Ovary (tissue), 9 donors: Measurements from ENCODE around the gene B4GALT5. TPM values are rescaled to one million over a fixed set of nuclear protein-coding genes. Genes with fewer than 3 reads are reported as not detected.
A peak's percentile ranks its signal among the peaks of the same experiment; 100 is the strongest.

Source experiments
- DNase-seq, 5 donors: peaks; one replicate each; pipeline ENCODE4 v3.0.0-alpha.2; 2019 to 2020
- H3K27ac ChIP-seq, 2 donors: fragments of 200-600 bp; one replicate each; pipeline versions ENCODE4 v1.5.1 to v1.8.0; 2019 to 2022
- H3K27me3 ChIP-seq: fragments of 200-600 bp; one replicate; pipeline ENCODE4 v1.8.0; 2022
- H3K36me3 ChIP-seq: fragments of 200-600 bp; sonication (generic); one replicate; pipeline ENCODE4 v1.5.1; 2019
- H3K4me1 ChIP-seq: one replicate; pipeline ENCODE4 v1.8.1; 2013; ENCODE audit warnings: mild to moderate bottlenecking, moderate library complexity; ENCODE audit not compliant: insufficient read depth
- H3K4me3 ChIP-seq: fragments of 200-600 bp; sonication (generic); one replicate; pipeline ENCODE4 v1.5.1; 2017
- H3K9me3 ChIP-seq, 2 donors: fragments of 200-600 bp in 1 of 2; sonication (generic) in 1 of 2; one replicate each; pipeline versions ENCODE4 v1.5.1 to v1.8.1; 2013 to 2019; ENCODE audit warnings: mild to moderate bottlenecking in 1 of 2, moderate library complexity in 1 of 2
- CTCF ChIP-seq, 3 donors: fragments of 450-650 bp in 2 of 3; fragments of 200-600 bp in 1 of 3; IDR thresholded peaks; one replicate each; pipeline versions ENCODE4 v1.5.1 to v1.8.0; 2016 to 2022; ENCODE audit warnings: antibody characterized with exemption in 3 of 3, mild to moderate bottlenecking in 1 of 3
- EP300 ChIP-seq: sonication (generic); formaldehyde crosslinking; IDR thresholded peaks from one replicate; pipeline ENCODE4 v1.6.1; 2017; ENCODE audit warnings: antibody characterized with exemption
- POLR2A ChIP-seq: fragments of 450-650 bp; IDR thresholded peaks from one replicate; pipeline ENCODE4 v1.6.1; 2017; ENCODE audit warnings: antibody characterized with exemption, mild to moderate bottlenecking, moderate library complexity
- WGBS, 3 donors: extraction: QIAGEN DNeasy Blood & Tissue Kit in 1 of 3; methylation state at CpG; one replicate each; pipeline versions ENCODE4 v1.1.5 to v1.1.7; 2013 to 2017; 5-methylcytosine and 5-hydroxymethylcytosine counted together
- intact Hi-C, 4 donors: fragments of 100-400 bp; cut with DNase I; formaldehyde crosslinking; loops; one replicate each; pipeline versions ENCODE4 v1.11.0 to v1.15.1; 2022 to 2023
- polyA plus RNA-seq, 2 donors: library from polyadenylated mRNA; stranded (reverse); fragments of 200-250 nt in 1 of 2; fragments of 350-450 nt in 1 of 2; fragmentation: Illumina TruSeq in 1 of 2; extraction: RNeasy Lipid Tissue Mini Kit (QIAGEN cat#74804) in 1 of 2; gene quantifications; one replicate each; pipeline ENCODE4 v1.2.3, GENCODE V29; 2013 to 2014
- total RNA-seq, 7 donors: library from RNA; depleted of rRNA in 2 of 7; stranded (reverse); fragments of >200 nt in 2 of 7; fragmentation: NEBNext Ultra II Directional in 3 of 7; extraction: Animal tissue kit (Norgen Biotek cat#: 25700) in 3 of 7; gene quantifications; one replicate each; pipeline versions ENCODE4 v1.1.0 to v1.2.4, GENCODE V29; 2016 to 2023
- donor health status: DM: no; HTN: no; CAD: no; lungs with moderate emphysema.
- donor health status: DM: no; HTN: no; CAD: no.
- donor health status: Bipolar disorder and iron deficiency.
- donor health status: DM: yes; HTN: yes; CAD: no.
- donor health status: DM: no; HTN: no; CAD: no.
- donor health status: DM: yes; HTN: yes; CAD: no.

The B4GALT5 gene
- total and polyA plus RNA-seq, 9 donors: 19.0 to 53.6 (median 37.7) TPM

DNA sequence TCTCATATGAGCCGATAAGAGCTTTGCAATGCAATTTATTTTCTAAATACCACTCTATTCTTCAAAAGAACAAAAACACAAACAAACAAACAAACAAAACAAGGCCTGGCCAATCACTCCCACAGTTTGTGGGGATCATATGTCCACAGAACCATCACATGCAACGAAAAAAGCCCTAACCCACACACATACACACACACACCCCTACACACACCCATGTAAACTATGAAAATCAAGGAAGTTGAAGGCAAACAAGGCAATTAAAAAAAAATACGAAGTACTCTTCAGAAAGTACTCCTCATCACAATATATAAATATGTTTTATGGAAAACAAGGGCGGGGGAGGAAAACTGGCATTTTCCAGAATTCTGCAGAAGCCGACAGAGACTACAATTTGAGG is 79.6 kb downstream of the B4GALT5 start:
- H3K4me3 ChIP-seq: no peak overlapping the region
- 76 to 81% (median 77%) methylated on average over 5 of the region's 5 CpGs for WGBS, 3 donors
- no peak for DNase-seq
- intact Hi-C loops: loop anchor here in 1 of 4 donors (10.0 kb wide), 1 partner anchor 51 kb away; no protein-coding TSS in a partner anchor
- H3K27me3 ChIP-seq: no peaks in the 10 kb centered on the region
- H3K36me3 ChIP-seq: no peaks in the 10 kb centered on the region
- peaks cover 36% of the 10 kb centered on the region for H3K4me1 ChIP-seq
- H3K9me3 ChIP-seq: no peaks in the 10 kb centered on the region
- TF ChIP-seq CTCF (IDR thresholded peaks at IDR 0.05): no peak
- no peak for TF ChIP-seq POLR2A
- no peak for TF ChIP-seq EP300
- H3K27ac ChIP-seq: no peak overlapping the region

- H3K9me3 ChIP-seq: no peaks in the 10 kb centered on the region
- peaks cover 36% of the 10 kb centered on the region for H3K4me1 ChIP-seq
- DNase-seq: no peak
- no peaks in the 10 kb centered on the region for H3K36me3 ChIP-seq
- H3K27me3 ChIP-seq: no peaks in the 10 kb centered on the region
- TF ChIP-seq POLR2A: no peak
- no peak for TF ChIP-seq CTCF (IDR thresholded peaks at IDR 0.05)
- TF ChIP-seq EP300: no peak
- no peak overlapping the region for H3K4me3 ChIP-seq
- H3K27ac ChIP-seq: no peak overlapping the region
- 87 to 90% (median 88%) methylated on average over 4 of the region's 4 CpGs for WGBS, 3 donors
- intact Hi-C loops: loop anchor here in 1 of 4 donors (10.0 kb wide), 1 partner anchor 51 kb away; no protein-coding TSS in a partner anchor
These were observed 80.0 kb downstream of the B4GALT5 start for GRCh38 chr20:49633643-49634042.

- H3K27me3 ChIP-seq: no peaks in the 10 kb centered on the region
- H3K4me1 ChIP-seq: peaks cover 36% of the 10 kb centered on the region
- intact Hi-C loops: loop anchor here in 1 of 4 donors (10.0 kb wide), 1 partner anchor 52 kb away; no protein-coding TSS in a partner anchor
These were observed 80.7 kb downstream of the B4GALT5 start for GRCh38 chr20:49633023-49633422.

DNA sequence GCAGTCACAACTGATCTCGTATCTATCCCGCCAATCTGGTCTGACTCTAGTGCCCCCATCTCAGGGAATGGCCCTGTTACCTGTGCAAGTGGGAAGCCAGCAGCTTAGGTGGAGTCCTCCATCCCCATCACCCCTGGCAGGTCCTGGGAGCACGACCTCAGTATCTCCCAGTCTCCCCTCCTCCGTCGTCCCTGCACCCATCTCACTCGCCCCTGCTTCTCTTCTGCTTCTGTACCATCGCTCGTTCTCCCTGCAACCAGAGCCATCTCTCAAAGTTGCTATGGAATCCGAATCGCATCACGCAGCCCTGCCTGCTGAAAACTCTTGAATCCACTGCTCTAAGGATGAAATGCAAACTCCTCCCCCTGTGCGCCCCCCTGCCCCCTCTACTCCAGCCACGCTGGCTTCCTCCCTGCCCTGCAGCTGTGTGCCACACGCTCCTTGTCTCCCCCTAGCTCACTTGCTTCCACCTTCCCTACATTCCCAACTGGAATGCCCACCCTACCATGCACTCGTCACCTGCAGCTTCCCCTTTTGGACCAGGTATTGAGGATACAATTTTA is 81.7 kb downstream of the B4GALT5 start:
- intact Hi-C loops: loop anchor here in 1 of 4 donors (10.0 kb wide), 1 partner anchor 53 kb away; no protein-coding TSS in a partner anchor
- Histone ChIP-seq H3K36me3 (no peaks in the 10 kb centered on the region), H3K27ac (peak overlapping the region; percentile 49 to 79), H3K27me3 (no peaks in the 10 kb centered on the region), H3K9me3 (no peaks in the 10 kb centered on the region), H3K4me3 (no peak overlapping the region), H3K4me1 (peaks cover 33% of the 10 kb centered on the region)
- 81 to 90% (median 81%) methylated on average over 15 of the region's 15 CpGs for WGBS, 3 donors
- DNase-seq: no peak
- TF ChIP-seq CTCF (IDR thresholded peaks at IDR 0.05): no peak
- no peak for TF ChIP-seq EP300
- no peak for TF ChIP-seq POLR2A

More at GRCh38 chr20:49633023-49633422, 80.7 kb downstream of the B4GALT5 start:
- no peak for DNase-seq
- H3K9me3 ChIP-seq: no peaks in the 10 kb centered on the region
- H3K27ac ChIP-seq: no peak overlapping the region
- 83 to 90% (median 88%) methylated on average over 5 of the region's 5 CpGs for WGBS, 3 donors
- H3K36me3 ChIP-seq: no peaks in the 10 kb centered on the region
- TF ChIP-seq CTCF (IDR thresholded peaks at IDR 0.05): no peak
- no peak for TF ChIP-seq POLR2A
- no peak for TF ChIP-seq EP300
- no peak overlapping the region for H3K4me3 ChIP-seq
